HPDE6-E6E7 (cell line): ENCODE measurements around the gene DEK.
"Not testable (repeated sequence)": the region's sequence is repeated elsewhere in the genome, so short reads cannot be mapped to it uniquely, and the experiment has no call there.

Source experiments
- DNase-seq: peaks from one replicate; pipeline ENCODE4 v3.0.0; 2011; ENCODE audit warnings: missing footprints; ENCODE audit errors: extremely low spot score

The DEK gene

DNA sequence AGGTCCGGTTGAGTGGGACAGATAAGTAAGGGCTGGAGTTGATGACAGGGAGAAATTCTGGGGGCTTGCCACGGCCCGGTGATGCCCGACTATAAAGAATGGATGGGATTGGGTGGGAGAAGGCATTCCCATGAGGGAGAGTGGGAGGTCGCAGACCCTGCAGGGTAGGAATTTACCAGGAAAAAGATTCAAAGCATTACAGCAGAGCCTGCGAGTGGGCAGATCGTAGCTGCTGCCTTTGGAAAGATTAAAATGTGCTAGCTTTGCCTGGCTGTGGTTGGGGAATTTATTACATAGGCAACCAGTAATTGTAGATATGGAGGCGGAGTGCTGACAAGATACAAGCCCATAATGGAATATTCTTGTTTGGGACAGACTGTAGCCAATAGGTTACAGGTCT, 59.6 kb downstream of the DEK start:
- DNase-seq: no peak

DNA sequence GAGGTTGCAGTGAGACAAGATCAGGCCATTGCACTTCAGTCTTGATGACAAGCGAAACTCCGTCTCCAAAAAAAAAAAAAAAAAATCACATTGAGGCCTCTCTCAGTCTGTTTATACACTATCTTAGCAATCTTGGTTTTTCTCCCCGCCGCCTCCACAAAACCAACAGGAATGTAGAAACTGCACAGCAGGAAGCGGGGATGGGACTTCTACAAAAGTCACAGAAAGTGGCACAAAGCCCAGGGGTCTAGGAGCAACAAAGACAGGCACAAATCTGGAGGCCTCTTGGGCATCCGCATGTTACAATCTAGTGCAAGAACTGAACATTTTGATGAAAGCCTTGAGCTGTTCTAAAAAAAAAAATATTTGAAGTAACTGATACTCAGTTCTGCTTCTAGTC, 60.5 kb downstream of the DEK start:
- no peak for DNase-seq

DNA sequence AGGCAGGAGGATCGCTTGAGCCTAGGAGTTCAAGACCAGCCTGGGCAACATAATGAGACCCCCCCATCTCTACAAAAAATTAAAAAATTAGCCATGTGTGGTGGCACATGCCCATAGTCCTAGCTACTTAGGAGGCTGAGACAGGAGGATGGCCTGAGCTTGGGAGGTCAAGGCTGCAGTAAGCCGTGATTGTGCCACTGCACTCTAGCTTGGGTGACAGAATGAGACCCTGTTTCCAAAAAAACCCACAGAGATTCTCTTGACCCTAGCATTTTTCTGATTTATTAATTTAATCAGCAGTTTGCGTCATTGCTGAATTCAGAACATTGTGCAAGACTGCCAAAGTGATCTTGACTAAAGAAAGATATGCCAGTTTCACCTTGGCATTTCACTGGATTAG, 72.3 kb downstream of the DEK start:
- DNase-seq: no peak

DNA sequence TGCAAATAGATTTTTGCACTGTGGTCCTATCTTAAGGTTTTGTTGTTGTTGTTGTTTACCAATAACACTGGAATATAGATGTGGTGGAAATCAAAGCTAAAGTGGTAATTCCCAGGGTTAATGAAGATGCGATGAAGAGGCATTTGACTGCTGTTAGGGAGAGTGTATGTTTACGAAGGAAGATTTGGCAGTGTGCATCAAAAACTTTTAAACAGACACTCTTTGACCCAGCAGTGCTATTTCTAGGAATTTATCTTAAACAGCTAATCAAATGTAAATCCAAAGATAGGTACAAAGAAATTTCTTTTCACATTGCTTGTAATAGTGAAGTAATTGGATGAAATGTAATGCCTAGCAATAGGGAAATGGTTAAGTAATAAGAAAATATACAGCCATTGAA, 75.1 kb downstream of the DEK start:
- DNase-seq: no peak

DNA sequence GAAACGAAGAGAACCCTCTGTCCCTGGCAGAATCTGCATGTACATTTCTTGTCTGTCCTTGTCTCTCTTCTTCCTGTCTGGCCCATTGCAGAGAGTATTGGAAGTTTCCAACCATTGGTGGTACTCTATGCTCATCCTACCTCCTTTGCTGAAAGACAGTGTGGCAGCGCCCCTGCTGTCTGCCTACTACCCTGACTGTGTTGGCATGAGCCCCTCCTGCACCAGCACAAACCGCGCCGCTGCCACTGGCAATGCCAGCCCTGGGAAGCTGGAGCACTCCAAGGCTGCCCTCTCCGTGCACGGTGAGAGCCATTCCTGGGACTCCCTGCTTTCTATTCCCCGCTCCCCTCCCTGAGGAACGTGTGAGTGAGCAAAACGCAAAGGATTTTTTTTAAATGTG, 76.6 kb downstream of the DEK start:
- DNase-seq: no peak

DNA sequence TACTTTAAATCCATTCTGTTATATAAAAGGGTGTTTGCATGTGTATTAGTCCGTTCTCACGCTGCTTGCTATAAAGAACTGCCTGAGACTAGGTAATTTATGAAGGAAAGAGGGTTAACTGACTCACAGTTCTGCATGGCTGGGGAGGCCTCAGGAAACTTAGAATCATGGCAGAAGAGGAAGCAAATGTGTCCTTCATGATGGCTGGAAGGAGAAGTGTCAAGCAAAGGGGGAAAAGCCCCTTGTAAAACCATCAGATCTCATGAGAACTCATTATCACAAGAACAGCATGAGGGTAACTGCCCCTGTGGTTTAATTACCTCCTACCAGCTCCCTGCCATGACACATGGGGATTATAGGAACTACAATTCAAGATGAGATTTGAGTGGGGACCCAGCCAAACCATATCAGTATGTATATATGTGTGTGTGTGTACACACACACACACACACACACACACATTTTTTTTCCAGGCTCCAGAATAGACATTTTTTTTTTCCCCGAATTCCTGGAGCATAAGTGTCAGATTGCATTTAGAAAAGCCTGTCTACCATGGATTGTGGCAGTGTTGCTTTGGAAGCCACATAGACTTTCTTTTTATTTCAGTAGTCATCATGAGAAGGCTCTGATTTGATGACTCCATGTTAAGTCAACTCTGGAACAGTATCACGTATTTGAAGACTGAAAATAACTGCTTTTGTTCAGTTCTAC, 77.6 kb downstream of the DEK start:
- DNase-seq: no peak

GRCh38 chr6:18186033-18186432, 78.3 kb downstream of the DEK start:
- DNase-seq: no peak

DNA sequence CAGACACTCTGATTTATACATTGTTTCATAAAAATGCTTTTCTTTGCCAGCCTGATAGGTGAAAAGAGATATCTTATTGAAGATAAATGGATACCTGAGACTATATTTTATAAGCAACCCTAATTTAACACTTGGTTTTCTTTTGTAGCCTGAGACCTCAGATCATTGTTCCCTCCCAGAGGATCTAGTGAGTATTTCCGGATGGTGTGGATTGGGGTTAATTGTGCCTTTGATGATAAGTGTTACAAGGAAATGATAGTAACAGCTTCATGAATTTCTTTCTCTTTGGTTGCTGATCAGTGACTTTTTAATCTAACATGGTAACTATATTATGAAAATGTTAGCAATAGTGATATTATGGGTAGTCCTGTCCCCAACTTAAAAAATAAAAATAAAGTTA, 78.7 kb downstream of the DEK start:
- no peak for DNase-seq

DNA sequence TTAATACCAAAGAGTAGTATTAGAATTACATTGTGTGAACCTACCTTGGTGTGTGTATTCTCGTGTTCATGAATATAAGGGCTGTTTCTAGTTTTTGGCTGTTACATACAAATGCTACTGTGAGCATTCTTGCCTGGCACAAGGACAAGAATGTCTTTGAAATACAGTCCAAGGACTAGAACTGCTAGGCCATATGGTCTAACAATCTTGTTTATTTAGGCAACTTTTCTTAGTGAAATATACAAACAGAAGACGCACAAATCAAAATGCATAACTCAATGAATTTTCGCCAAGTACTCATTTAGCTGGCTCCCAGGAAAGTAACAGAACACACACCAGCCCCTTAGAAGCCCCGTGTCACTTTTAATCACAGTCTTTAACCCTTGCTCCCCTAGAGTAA, 80.6 kb downstream of the DEK start:
- DNase-seq: no peak

DNA sequence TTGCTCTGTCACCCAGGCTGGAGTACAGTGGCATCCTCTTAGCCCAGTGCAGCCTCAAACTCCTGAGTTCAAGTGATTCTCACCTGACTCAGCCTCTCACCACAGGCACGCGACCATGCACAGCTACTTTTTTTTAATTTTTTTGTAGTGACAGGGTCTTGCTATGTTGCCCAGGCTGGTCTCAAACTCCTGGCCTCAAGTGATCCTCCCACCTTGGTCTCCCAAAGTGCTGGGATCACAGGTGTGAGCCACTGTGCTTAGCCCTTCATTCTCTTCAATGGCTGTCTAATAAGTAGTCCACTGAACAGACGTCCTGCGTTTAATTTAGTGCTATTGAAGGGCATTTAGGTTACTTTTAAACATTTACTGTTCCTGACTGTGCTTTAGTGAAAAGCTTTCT, 81.8 kb downstream of the DEK start:
- no peak for DNase-seq

- no peak for DNase-seq
Observed at GRCh38 chr6:18179770-18180356, 84.5 kb downstream of the DEK start.

DNA sequence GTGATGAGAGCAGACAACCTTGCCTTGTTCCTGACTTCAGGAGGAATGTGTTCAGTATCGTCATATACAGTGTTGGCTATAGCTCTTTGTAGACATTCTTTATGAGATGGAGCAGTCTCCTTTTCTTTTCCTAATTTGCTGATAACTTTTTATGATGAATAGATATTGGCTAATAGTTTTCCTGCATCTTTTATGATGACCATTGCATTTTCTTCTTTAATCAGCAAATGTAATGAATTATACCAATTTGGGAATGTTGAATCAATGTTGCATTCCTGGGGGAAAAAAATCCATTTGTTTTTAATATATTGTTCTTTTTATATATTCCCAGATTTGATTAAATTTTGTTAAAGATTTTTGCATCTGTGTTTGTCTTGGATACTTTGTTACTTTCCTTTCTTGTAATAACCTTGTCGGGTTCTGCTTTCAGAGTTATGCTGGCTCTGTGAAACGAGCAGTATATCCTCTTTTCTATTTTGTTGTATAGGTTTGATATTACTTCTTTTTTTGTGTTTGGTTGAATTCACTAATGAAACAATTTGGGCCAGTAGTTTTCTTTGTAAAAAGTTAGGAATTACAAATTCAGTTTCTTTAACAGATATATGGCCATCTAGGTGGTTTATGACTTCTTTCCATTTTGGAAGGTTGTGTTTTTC, 85.2 kb downstream of the DEK start:
- DNase-seq: no peak

DNA sequence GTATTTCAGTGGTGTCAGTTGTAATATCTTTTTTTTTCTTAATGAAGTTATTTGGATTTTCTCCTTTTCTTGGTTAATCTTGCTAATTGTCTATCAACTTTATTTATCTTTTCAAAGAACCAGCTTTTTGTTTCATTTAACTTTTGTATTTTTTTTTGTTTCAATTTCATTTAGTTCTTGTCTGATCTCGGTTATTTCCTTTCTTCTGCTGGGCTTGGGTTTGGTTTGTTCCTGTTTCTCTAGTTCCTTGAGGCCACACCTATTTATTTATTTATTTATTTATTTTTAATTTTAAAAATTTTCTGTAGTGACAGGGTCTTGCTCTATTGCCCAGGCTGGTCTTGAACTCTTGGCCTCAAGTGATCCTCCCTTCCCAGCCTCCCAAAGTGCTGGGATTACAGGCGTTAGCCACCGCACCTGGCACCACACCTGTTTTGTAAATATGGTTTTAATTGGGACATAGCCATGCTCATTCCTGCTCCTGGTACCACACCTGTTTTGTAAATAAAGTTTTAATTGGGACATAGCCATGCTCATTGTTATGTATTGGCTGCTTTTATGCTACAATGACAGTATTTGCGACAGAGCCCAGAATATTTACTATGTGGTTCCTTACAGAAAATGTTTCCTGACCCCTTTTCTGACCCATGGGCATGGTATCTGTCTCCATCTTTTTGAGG, 86.9 kb downstream of the DEK start:
- DNase-seq: no peak

DNA sequence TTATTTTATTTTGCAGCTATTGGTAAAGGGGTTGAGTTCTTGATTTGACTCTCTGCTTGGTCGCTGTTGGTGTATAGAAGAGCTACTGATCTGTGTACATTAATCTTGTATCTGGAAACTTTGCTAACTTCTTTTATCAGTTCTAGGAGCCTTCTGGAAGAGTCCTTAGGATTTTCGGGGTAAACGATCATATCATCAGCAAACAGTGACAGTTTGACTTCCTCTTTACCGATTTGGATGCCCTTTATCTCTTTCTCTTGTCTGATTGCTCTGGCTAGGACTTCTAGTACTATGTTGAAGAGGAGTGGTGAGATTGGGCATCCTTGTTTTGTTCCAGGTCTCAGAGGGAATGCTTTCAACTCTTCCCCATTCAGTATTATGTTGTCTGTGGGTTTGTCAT, 88.1 kb downstream of the DEK start:
- DNase-seq: not testable (repeated sequence)
